GM21360 (cell line): ENCODE data around the gene UGT3A2.

Experiments
- ATAC-seq: cut with Tn5 transposase; IDR thresholded peaks from one replicate; pipeline ENCODE4 v1.9.1; 2021; ENCODE audit warnings: mild to moderate bottlenecking, moderate library complexity; ENCODE audit not compliant: unreplicated experiment

Gene UGT3A2

GRCh38 chr5:36066540-36067210 is at the start of gene UGT3A2:
UGT3A2 (minus strand) TSS chr5:36066882; CDS start chr5:36066789, 93 bp downstream.
- no peak for ATAC-seq

GRCh38 chr5:36111238-36111637 is 44.6 kb upstream of the UGT3A2 start:
- no peak for ATAC-seq

- ATAC-seq: no peak
Measured at GRCh38 chr5:36108758-36109460, 42.2 kb upstream of the UGT3A2 start.

- ATAC-seq: no peak
Measured at GRCh38 chr5:36105819-36106218, 39.1 kb upstream of the UGT3A2 start.

- ATAC-seq: no peak
Measured at GRCh38 chr5:36099748-36100147, 33.1 kb upstream of the UGT3A2 start.

- ATAC-seq: no peak
Measured at GRCh38 chr5:36096486-36096885, 29.8 kb upstream of the UGT3A2 start.

- ATAC-seq: peak; percentile 67
Measured at GRCh38 chr5:36089989-36090388, 23.3 kb upstream of the UGT3A2 start.

- peak; percentile 96 for ATAC-seq
Measured at GRCh38 chr5:36079200-36079781, 12.6 kb upstream of the UGT3A2 start.

- ATAC-seq: no peak
Measured at GRCh38 chr5:36078430-36078829, 11.7 kb upstream of the UGT3A2 start.

GRCh38 chr5:36073595-36074216 is 7.0 kb upstream of the UGT3A2 start:
- ATAC-seq: peak; percentile 88

GRCh38 chr5:36070687-36071571 is 4.2 kb upstream of the UGT3A2 start:
- peak; percentile 57 for ATAC-seq

GRCh38 chr5:36068751-36069281 is 2.1 kb upstream of the UGT3A2 start:
- no peak for ATAC-seq

- no peak for ATAC-seq
Measured at GRCh38 chr5:36066001-36066539, 612 bp downstream of the UGT3A2 start.

GRCh38 chr5:36060420-36060887 is 6.2 kb downstream of the UGT3A2 start:
- peak; percentile 72 for ATAC-seq

GRCh38 chr5:36059571-36060419 is 6.9 kb downstream of the UGT3A2 start:
- ATAC-seq: no peak

- ATAC-seq: no peak
Measured at GRCh38 chr5:36058776-36059175, 7.9 kb downstream of the UGT3A2 start.

- ATAC-seq: no peak
Measured at GRCh38 chr5:36057386-36057785, 9.3 kb downstream of the UGT3A2 start.

- ATAC-seq: no peak
Measured at GRCh38 chr5:36056422-36056821, 10.3 kb downstream of the UGT3A2 start.

GRCh38 chr5:36055984-36056383 is 10.7 kb downstream of the UGT3A2 start:
- no peak for ATAC-seq
